Smooth muscle cell (in vitro differentiated cells): ENCODE data around the gene PTCH2. TPM values are rescaled to one million over a fixed set of nuclear protein-coding genes. Genes with fewer than 3 reads are reported as not detected.

ENCODE experiments used
- DNase-seq: peaks from one replicate; lab custom pipeline; 2025; ENCODE audit not compliant: unreplicated experiment; lab: John Stamatoyannopoulos, UW
- H2AFZ ChIP-seq: fragments of 200-600 bp; sonication (generic); 2 replicates; pipeline ENCODE4 v1.6.0; 2016; ENCODE audit warnings: antibody characterized with exemption, low read depth, mild to moderate bottlenecking
- H3F3A ChIP-seq: fragments of 200-600 bp; sonication (generic); 2 replicates; pipeline ENCODE4 v1.6.0; 2017; ENCODE audit warnings: antibody characterized with exemption, low read depth
- H3K27ac ChIP-seq: fragments of 200-600 bp; sonication (generic); 2 replicates; pipeline ENCODE4 v1.5.1; 2016; ENCODE audit warnings: low read depth, mild to moderate bottlenecking
- H3K27me3 ChIP-seq: fragments of 200-600 bp; sonication (generic); 2 replicates; pipeline ENCODE4 v1.6.1; 2016; ENCODE audit warnings: low read depth, mild to moderate bottlenecking
- H3K36me3 ChIP-seq: fragments of 200-600 bp; sonication (generic); 2 replicates; pipeline ENCODE4 v1.5.1; 2016; ENCODE audit warnings: low read depth
- H3K4me1 ChIP-seq: fragments of 200-600 bp; sonication (generic); 2 replicates; pipeline ENCODE4 v1.5.1; 2016; ENCODE audit warnings: low read depth
- H3K4me2 ChIP-seq: fragments of 200-600 bp; sonication (generic); 2 replicates; pipeline ENCODE4 v1.6.0; 2016; ENCODE audit warnings: mild to moderate bottlenecking
- H3K4me3 ChIP-seq: fragments of 200-600 bp; sonication (generic); 2 replicates; pipeline ENCODE4 v1.5.1; 2016; ENCODE audit warnings: mild to moderate bottlenecking
- H3K79me2 ChIP-seq: fragments of 200-600 bp; sonication (generic); 2 replicates; pipeline ENCODE4 v1.6.0; 2016; ENCODE audit warnings: low read depth, mild to moderate bottlenecking
- H3K9ac ChIP-seq: fragments of 200-600 bp; sonication (generic); 2 replicates; pipeline ENCODE4 v1.6.0; 2016; ENCODE audit warnings: low read depth
- H3K9me3 ChIP-seq: fragments of 200-600 bp; sonication (generic); replicated peaks from 2 replicates; pipeline ENCODE4 v1.5.1; 2016; ENCODE audit warnings: low read depth
- H4K20me1 ChIP-seq: fragments of 200-600 bp; sonication (generic); 2 replicates; pipeline ENCODE4 v1.6.0; 2016; ENCODE audit warnings: low read depth
- CTCF ChIP-seq: fragments of 200-600 bp; sonication (generic); IDR thresholded peaks from 2 replicates; pipeline ENCODE4 v1.5.1; 2017; ENCODE audit warnings: borderline replicate concordance, mild to moderate bottlenecking, antibody characterized with exemption; ENCODE audit not compliant: insufficient read depth, poor library complexity, severe bottlenecking
- WGBS: methylation state at CpG from one replicate; pipeline ENCODE4 v1.1.7; 2016; ENCODE audit warnings: low lambda C conversion rate; 5-methylcytosine and 5-hydroxymethylcytosine counted together
- polyA plus RNA-seq: library from polyadenylated mRNA; unstranded; fragments of >200 nt; fragmentation: Nextera tagmentation; extraction: Ambion mirVana; gene quantifications from 2 replicates; pipeline ENCODE4 v1.2.1, GENCODE V29; 2016
- total RNA-seq: library from RNA; depleted of rRNA; stranded (reverse); fragments of >200 nt; gene quantifications from 2 replicates; pipeline ENCODE4 v1.2.3, GENCODE V29; 2014

PTCH2 gene
- total and polyA plus RNA-seq, 2 experiments from 2014 or later: 0.43 TPM; not detected in 1

- Histone ChIP-seq H3K27ac (no peak overlapping the region), H3K4me3 (no peak overlapping the region), H3F3A (no peaks in the 10 kb centered on the region), H3K36me3 (no peaks in the 10 kb centered on the region), H2AFZ (no peak overlapping the region), H3K9ac (no peak overlapping the region), H3K27me3 (no peaks in the 10 kb centered on the region), H3K79me2 (no peaks in the 10 kb centered on the region), H4K20me1 (no peaks in the 10 kb centered on the region), H3K4me2 (no peak overlapping the region), H3K9me3 (no peaks in the 10 kb centered on the region), H3K4me1 (no peaks in the 10 kb centered on the region)
- TF ChIP-seq CTCF: no peak
- DNase-seq: no peak
- 98% methylated on average over 7 of the region's 7 CpGs for WGBS
These were observed 14.4 kb upstream of the PTCH2 start for GRCh38 chr1:44857446-44857845.

DNA sequence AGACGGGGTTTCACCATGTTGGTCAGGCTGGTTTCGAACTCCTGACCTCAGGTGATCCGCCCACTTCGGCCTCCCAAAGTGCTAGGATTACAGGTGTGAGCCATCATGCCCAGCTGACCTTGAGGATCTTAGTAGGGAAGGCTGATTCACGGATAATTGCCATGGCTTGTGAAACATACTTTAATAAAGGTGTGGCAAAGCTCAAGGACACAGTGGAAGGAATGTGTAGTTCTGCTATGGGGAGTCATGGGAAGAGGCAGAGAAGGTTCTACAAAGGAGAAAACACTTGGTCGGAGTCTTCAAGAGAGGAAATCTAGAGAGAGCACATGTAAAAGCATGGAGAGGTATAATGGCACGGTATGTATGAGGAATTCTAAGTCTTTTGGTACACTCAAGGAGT lies 12.7 kb upstream of the PTCH2 start:
- Histone ChIP-seq H3F3A (no peaks in the 10 kb centered on the region), H3K4me3 (no peak overlapping the region), H3K36me3 (no peaks in the 10 kb centered on the region), H3K27ac (no peak overlapping the region), H4K20me1 (no peaks in the 10 kb centered on the region), H2AFZ (no peak overlapping the region), H3K9me3 (no peaks in the 10 kb centered on the region), H3K27me3 (no peaks in the 10 kb centered on the region), H3K9ac (no peak overlapping the region), H3K4me1 (no peaks in the 10 kb centered on the region), H3K79me2 (no peaks in the 10 kb centered on the region), H3K4me2 (no peak overlapping the region)
- DNase-seq: no peak
- WGBS: 95% methylated on average over 7 of the region's 7 CpGs
- TF ChIP-seq CTCF: no peak

DNA sequence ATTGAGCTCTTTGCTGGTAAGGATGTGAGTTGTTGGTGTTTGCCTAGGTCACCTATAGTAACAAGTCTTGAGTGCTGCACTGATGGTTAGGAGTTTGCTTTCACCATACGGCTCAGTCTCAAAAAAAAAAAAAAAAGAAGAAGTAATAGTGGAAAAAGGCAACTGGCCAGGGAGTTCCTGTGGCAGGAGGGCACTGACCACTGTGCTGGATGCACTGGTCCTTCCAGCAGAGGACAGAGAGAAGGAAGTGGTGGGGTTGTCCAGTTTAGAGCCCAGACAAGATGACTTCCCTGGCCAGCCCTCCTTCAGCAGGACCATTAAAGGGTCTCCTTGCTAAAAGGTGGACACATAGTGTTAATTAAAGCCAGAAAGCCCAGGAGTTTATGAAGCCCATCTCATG lies 11.9 kb upstream of the PTCH2 start:
- H3K27ac ChIP-seq: no peak overlapping the region
- no peak for DNase-seq
- no peaks in the 10 kb centered on the region for H3K4me1 ChIP-seq
- 100% methylated on average over 1 of the region's 1 CpG for WGBS
- no peaks in the 10 kb centered on the region for H3K27me3 ChIP-seq
- no peaks in the 10 kb centered on the region for H3K36me3 ChIP-seq
- no peaks in the 10 kb centered on the region for H3K9me3 ChIP-seq
- no peak overlapping the region for H2AFZ ChIP-seq
- H3F3A ChIP-seq: no peaks in the 10 kb centered on the region
- no peak overlapping the region for H3K9ac ChIP-seq
- no peaks in the 10 kb centered on the region for H3K79me2 ChIP-seq
- no peaks in the 10 kb centered on the region for H4K20me1 ChIP-seq
- TF ChIP-seq CTCF: no peak
- H3K4me3 ChIP-seq: no peak overlapping the region
- H3K4me2 ChIP-seq: no peak overlapping the region

- Histone ChIP-seq H3K27ac (no peak overlapping the region), H3K4me1 (no peaks in the 10 kb centered on the region), H2AFZ (no peak overlapping the region), H3F3A (no peaks in the 10 kb centered on the region), H3K27me3 (no peaks in the 10 kb centered on the region), H3K4me3 (no peak overlapping the region), H3K4me2 (no peak overlapping the region), H4K20me1 (no peaks in the 10 kb centered on the region), H3K9ac (no peak overlapping the region), H3K79me2 (no peaks in the 10 kb centered on the region), H3K9me3 (no peaks in the 10 kb centered on the region), H3K36me3 (no peaks in the 10 kb centered on the region)
- 97% methylated on average over 6 of the region's 6 CpGs for WGBS
- DNase-seq: no peak
- TF ChIP-seq CTCF: no peak
These were observed 10.1 kb upstream of the PTCH2 start for GRCh38 chr1:44853201-44853600.
